Mucosa of stomach (tissue), 1 donor: ENCODE results near the gene PTPRD.

ENCODE experiments used
- H3K27me3 ChIP-seq: one replicate; pipeline ENCODE4 v1.7.0; 2013; ENCODE audit warnings: mild to moderate bottlenecking, low read length; ENCODE audit not compliant: control insufficient read depth, insufficient read depth
- H3K36me3 ChIP-seq: one replicate; pipeline ENCODE4 v1.7.0; 2013; ENCODE audit warnings: low read length; ENCODE audit not compliant: control insufficient read depth, insufficient read depth
- H3K4me1 ChIP-seq: one replicate; pipeline ENCODE4 v1.7.0; 2013; ENCODE audit warnings: mild to moderate bottlenecking, low read length; ENCODE audit not compliant: control insufficient read depth, insufficient read depth
- H3K4me3 ChIP-seq: one replicate; pipeline ENCODE4 v1.7.0; 2013; ENCODE audit warnings: low read length
- H3K9ac ChIP-seq: one replicate; pipeline ENCODE4 v1.7.0; 2013; ENCODE audit warnings: mild to moderate bottlenecking, low read length, moderate library complexity
- H3K9me3 ChIP-seq: one replicate; pipeline ENCODE4 v1.7.0; 2013; ENCODE audit warnings: mild to moderate bottlenecking, low read length, moderate library complexity; ENCODE audit not compliant: control insufficient read depth
- donor health status: Pancreatic carcinoma.

PTPRD gene

GRCh38 chr9:10612641-10613398 lies at the start of gene PTPRD:
TSS of gene PTPRD (minus strand) at chr9:10613002.
- Histone ChIP-seq H3K9ac (peak within 1 kb of the TSS; percentile 15), H3K4me1 (no peaks in the 10 kb centered on the region), H3K9me3 (no peaks in the 10 kb centered on the region), H3K4me3 (no peak within 1 kb of the TSS), H3K27me3 (peaks cover 45% of the 10 kb centered on the region), H3K36me3 (no peaks in the 10 kb centered on the region)

GRCh38 chr9:10661994-10662393 lies 49.2 kb upstream of the PTPRD start:
- H3K4me1 ChIP-seq, result no peaks in the 10 kb centered on the region
- no peak overlapping the region for H3K4me3 ChIP-seq
- H3K9me3 ChIP-seq, result no peaks in the 10 kb centered on the region
- no peak overlapping the region for H3K9ac ChIP-seq
- no peaks in the 10 kb centered on the region for H3K27me3 ChIP-seq
- H3K36me3 ChIP-seq, result no peaks in the 10 kb centered on the region

GRCh38 chr9:10661376-10661775 lies 48.6 kb upstream of the PTPRD start:
- H3K4me3 ChIP-seq, result no peak overlapping the region
- H3K36me3 ChIP-seq, result no peaks in the 10 kb centered on the region
- H3K9ac ChIP-seq, result no peak overlapping the region
- H3K4me1 ChIP-seq, result no peaks in the 10 kb centered on the region
- no peaks in the 10 kb centered on the region for H3K27me3 ChIP-seq
- H3K9me3 ChIP-seq, result no peaks in the 10 kb centered on the region

- Histone ChIP-seq H3K4me1 (no peaks in the 10 kb centered on the region), H3K4me3 (no peak overlapping the region), H3K27me3 (no peaks in the 10 kb centered on the region), H3K9ac (no peak overlapping the region), H3K36me3 (no peaks in the 10 kb centered on the region), H3K9me3 (no peaks in the 10 kb centered on the region)
These were observed 38.2 kb upstream of the PTPRD start for GRCh38 chr9:10651012-10651411.

- no peaks in the 10 kb centered on the region for H3K9me3 ChIP-seq
- no peaks in the 10 kb centered on the region for H3K36me3 ChIP-seq
- no peak overlapping the region for H3K4me3 ChIP-seq
- H3K27me3 ChIP-seq, result no peaks in the 10 kb centered on the region
- no peaks in the 10 kb centered on the region for H3K4me1 ChIP-seq
- H3K9ac ChIP-seq, result no peak overlapping the region
These were observed 36.3 kb upstream of the PTPRD start for GRCh38 chr9:10649076-10649475.

GRCh38 chr9:10633785-10634184 lies 21.0 kb upstream of the PTPRD start:
- Histone ChIP-seq H3K4me1 (no peaks in the 10 kb centered on the region), H3K4me3 (no peak overlapping the region), H3K9me3 (no peaks in the 10 kb centered on the region), H3K9ac (no peak overlapping the region), H3K36me3 (no peaks in the 10 kb centered on the region), H3K27me3 (no peaks in the 10 kb centered on the region)

GRCh38 chr9:10614196-10614800 lies 1.5 kb upstream of the PTPRD start:
- no peak overlapping the region for H3K4me3 ChIP-seq
- H3K27me3 ChIP-seq, result peaks cover 46% of the 10 kb centered on the region
- no peaks in the 10 kb centered on the region for H3K9me3 ChIP-seq
- no peak overlapping the region for H3K9ac ChIP-seq
- H3K36me3 ChIP-seq, result no peaks in the 10 kb centered on the region
- no peaks in the 10 kb centered on the region for H3K4me1 ChIP-seq

- Histone ChIP-seq H3K9ac (no peak overlapping the region), H3K4me3 (no peak overlapping the region)
These were observed 617 bp upstream of the PTPRD start for GRCh38 chr9:10613419-10613818.

GRCh38 chr9:10605388-10605787 lies 7.4 kb downstream of the PTPRD start:
- no peaks in the 10 kb centered on the region for H3K4me1 ChIP-seq
- H3K27me3 ChIP-seq, result no peaks in the 10 kb centered on the region

More at GRCh38 chr9:10613419-10613818, 617 bp upstream of the PTPRD start:
- H3K27me3 ChIP-seq, result peaks cover 46% of the 10 kb centered on the region
- no peaks in the 10 kb centered on the region for H3K36me3 ChIP-seq
- H3K4me1 ChIP-seq, result no peaks in the 10 kb centered on the region
- H3K9me3 ChIP-seq, result no peaks in the 10 kb centered on the region

GRCh38 chr9:10604927-10605326 lies 7.9 kb downstream of the PTPRD start:
- no peak overlapping the region for H3K9ac ChIP-seq
- no peaks in the 10 kb centered on the region for H3K36me3 ChIP-seq
- H3K4me3 ChIP-seq, result no peak overlapping the region
- H3K9me3 ChIP-seq, result no peaks in the 10 kb centered on the region
- H3K4me1 ChIP-seq, result no peaks in the 10 kb centered on the region
- H3K27me3 ChIP-seq, result no peaks in the 10 kb centered on the region

More at GRCh38 chr9:10605388-10605787, 7.4 kb downstream of the PTPRD start:
- Histone ChIP-seq H3K4me3 (no peak overlapping the region), H3K36me3 (no peaks in the 10 kb centered on the region), H3K9me3 (no peaks in the 10 kb centered on the region), H3K9ac (no peak overlapping the region)

- no peaks in the 10 kb centered on the region for H3K4me1 ChIP-seq
- H3K4me3 ChIP-seq, result no peak overlapping the region
- H3K36me3 ChIP-seq, result no peaks in the 10 kb centered on the region
- no peaks in the 10 kb centered on the region for H3K27me3 ChIP-seq
- no peak overlapping the region for H3K9ac ChIP-seq
- no peaks in the 10 kb centered on the region for H3K9me3 ChIP-seq
These were observed 15.0 kb downstream of the PTPRD start for GRCh38 chr9:10597801-10598200.

GRCh38 chr9:10594482-10594881 lies 18.3 kb downstream of the PTPRD start:
- Histone ChIP-seq H3K36me3 (no peaks in the 10 kb centered on the region), H3K4me1 (no peaks in the 10 kb centered on the region), H3K9ac (no peak overlapping the region), H3K27me3 (no peaks in the 10 kb centered on the region), H3K9me3 (no peaks in the 10 kb centered on the region), H3K4me3 (no peak overlapping the region)
